Vagina (tissue), 2 donors: ENCODE data around the gene ZBED5.

Source experiments
- CTCF ChIP-seq, 3 experiments: fragments of 450-650 bp in 2 of 3; fragments of 200-600 bp in 1 of 3; sonication (generic) in 1 of 3; IDR thresholded peaks; one replicate each; pipeline ENCODE4 v1.5.1; 2017 to 2019; ENCODE audit warnings: antibody characterized with exemption in 3 of 3, mild to moderate bottlenecking in 2 of 3, moderate library complexity in 2 of 3
- POLR2AphosphoS5 ChIP-seq, 2 donors: sonication (generic); formaldehyde crosslinking; IDR thresholded peaks; one replicate each; pipeline ENCODE4 v1.9.0; 2017; ENCODE audit warnings: antibody characterized with exemption in 2 of 2, mild to moderate bottlenecking in 2 of 2, low read depth in 1 of 2; ENCODE audit not compliant: insufficient read depth in 1 of 2

GRCh38 chr11:10861047-10861446 is 3.2 kb upstream of the ZBED5 start:
- TF ChIP-seq CTCF (IDR thresholded peaks at IDR 0.05): no peak
- no peak for TF ChIP-seq POLR2AphosphoS5 (IDR thresholded peaks at IDR 0.05; ENCODE audit: insufficient read depth in 1 of 2, low read depth in 1 of 2)
